HG03354 (cell line): ENCODE results near the gene PRKRA.

Experiments used
- ATAC-seq: cut with Tn5 transposase; IDR thresholded peaks from one replicate; pipeline ENCODE4 v1.9.1; 2021; ENCODE audit warnings: mild to moderate bottlenecking; ENCODE audit not compliant: unreplicated experiment, poor library complexity, severe bottlenecking

The PRKRA gene

GRCh38 chr2:178450774-178451525, at the start of gene PRKRA, which contains the start of gene PJVK:
PRKRA (minus strand) TSS chr2:178451175; CDS start chr2:178451030, 145 bp downstream.
PJVK (plus strand) TSS chr2:178451378; CDS start chr2:178453410, 2,032 bp downstream.
- peak; percentile 84 for ATAC-seq

GRCh38 chr2:178499640-178500039, 48.7 kb upstream of the PRKRA start:
- no peak for ATAC-seq

GRCh38 chr2:178498137-178498536, 47.2 kb upstream of the PRKRA start:
- no peak for ATAC-seq

- ATAC-seq, result no peak
These were observed 45.1 kb upstream of the PRKRA start for GRCh38 chr2:178496049-178496448.

GRCh38 chr2:178491612-178492011, 40.6 kb upstream of the PRKRA start:
- no peak for ATAC-seq

- ATAC-seq, result no peak
These were observed 34.4 kb upstream of the PRKRA start for GRCh38 chr2:178485356-178485755.

GRCh38 chr2:178484245-178485041, 33.5 kb upstream of the PRKRA start:
- ATAC-seq, result no peak

- peak; percentile 40 for ATAC-seq
These were observed 31.5 kb upstream of the PRKRA start for GRCh38 chr2:178482437-178482836.

- peak; percentile 59 for ATAC-seq
These were observed 29.5 kb upstream of the PRKRA start, which contains the start of gene PLEKHA3 for GRCh38 chr2:178480227-178481181. PLEKHA3 (plus strand) TSS chr2:178480457; CDS start chr2:178480870, 413 bp downstream.

GRCh38 chr2:178479758-178480226, 28.8 kb upstream of the PRKRA start:
- no peak for ATAC-seq

- no peak for ATAC-seq
These were observed 28.3 kb upstream of the PRKRA start for GRCh38 chr2:178479275-178479616.

GRCh38 chr2:178478439-178479274, 27.7 kb upstream of the PRKRA start, which contains the start of gene FKBP7:
FKBP7 (minus strand) TSS chr2:178478600; CDS start chr2:178478499, 101 bp downstream.
- ATAC-seq, result peak; percentile 50

GRCh38 chr2:178478130-178478438, 27.1 kb upstream of the PRKRA start:
- ATAC-seq, result peak; percentile 8

GRCh38 chr2:178477443-178478129, 26.6 kb upstream of the PRKRA start:
- ATAC-seq, result no peak

GRCh38 chr2:178476477-178476876, 25.5 kb upstream of the PRKRA start:
- ATAC-seq, result no peak

- no peak for ATAC-seq
These were observed 23.6 kb upstream of the PRKRA start for GRCh38 chr2:178474560-178474959.

- no peak for ATAC-seq
These were observed 23.0 kb upstream of the PRKRA start for GRCh38 chr2:178473931-178474330.

GRCh38 chr2:178473373-178473772, 22.4 kb upstream of the PRKRA start:
- no peak for ATAC-seq
